Endothelial cell of umbilical vein (primary cell): ENCODE data around the gene HECTD3. TPM values are rescaled to one million over a fixed set of nuclear protein-coding genes. Genes with fewer than 3 reads are reported as not detected.

Experiments used
- BruUV-seq: library from RNA; stranded (reverse); fragments of 400-500 nt; replicated peaks from 2 replicates; lab custom pipeline; 2021; lab: Mats Ljungman, UMichigan
- CTCF ChIA-PET: fragments of 300-600, 350-600 bp; sonication (Branson Sonifier 250); formaldehyde crosslinking; loops from one replicate; lab custom pipeline; 2021; ENCODE audit warnings: antibody characterized with exemption, inconsistent platforms; lab: Charles Lee
- POLR2A ChIA-PET: fragments of 300-600, 350-600 bp; sonication (Branson Sonifier 250); formaldehyde crosslinking; loops from one replicate; lab custom pipeline; 2021; ENCODE audit warnings: antibody characterized with exemption, inconsistent platforms; lab: Charles Lee
- DNase-seq: peaks from one replicate; pipeline ENCODE4 v3.0.0-alpha.2; 2011; ENCODE audit warnings: low read depth, low spot score
- FAIRE-seq: peaks from 2 replicates; lab custom pipeline; 2011; peaks lifted over from hg19 to GRCh38; lab: Jason Lieb, UNC
- H2AFZ ChIP-seq: 2 replicates; pipeline ENCODE4 v1.6.0; 2012; ENCODE audit warnings: low read depth, low read length, control low read depth, inconsistent platforms
- H3K27ac ChIP-seq: 2 replicates; pipeline ENCODE4 v1.5.1; 2011; ENCODE audit warnings: low read depth, mild to moderate bottlenecking, control low read depth, low read length, moderate library complexity; ENCODE audit not compliant: insufficient read depth
- H3K27me3 ChIP-seq, 2 experiments: 2 replicates each; pipeline versions ENCODE4 v1.6.0 to v1.6.1; 2011; ENCODE audit warnings: low read length in 2 of 2, mixed read lengths in 1 of 2; ENCODE audit not compliant: control insufficient read depth in 2 of 2, insufficient read depth in 2 of 2
- H3K36me3 ChIP-seq, 2 experiments: 2 replicates in 1 of 2; 3 replicates in 1 of 2; pipeline ENCODE4 v1.5.1; 2011; ENCODE audit warnings: low read length in 2 of 2, mild to moderate bottlenecking in 1 of 2, moderate library complexity in 1 of 2; ENCODE audit not compliant: control insufficient read depth in 2 of 2, insufficient read depth in 2 of 2; ENCODE audit errors: extremely low read depth in 1 of 2
- H3K4me1 ChIP-seq: 3 replicates; pipeline ENCODE4 v1.5.1; 2011; ENCODE audit warnings: mild to moderate bottlenecking, low read length; ENCODE audit not compliant: control insufficient read depth, insufficient read depth; ENCODE audit errors: extremely low read depth
- H3K4me2 ChIP-seq: 2 replicates; pipeline ENCODE4 v1.6.1; 2011; ENCODE audit warnings: low read length, control low read depth, mixed read lengths; ENCODE audit not compliant: insufficient read depth
- H3K4me3 ChIP-seq, 3 experiments: fragments of 200-600 bp in 1 of 3; sonication (generic), shearing (Covaris generic) in 1 of 3; replicated peaks in 1 of 3; 2 replicates each; pipeline ENCODE4 v1.5.1; 2011 to 2016; ENCODE audit warnings: control low read depth in 3 of 3, low read length in 3 of 3, mild to moderate bottlenecking in 2 of 3, inconsistent platforms in 1 of 3, low read depth in 1 of 3, moderate library complexity in 1 of 3; ENCODE audit not compliant: insufficient read depth in 1 of 3
- H3K79me2 ChIP-seq: 2 replicates; pipeline ENCODE4 v1.6.0; 2012; ENCODE audit warnings: low read length, inconsistent platforms; ENCODE audit not compliant: control insufficient read depth, insufficient read depth
- H3K9ac ChIP-seq: replicated peaks from 2 replicates; pipeline ENCODE3; 2011; ENCODE audit warnings: low read length, control low read depth; ENCODE audit not compliant: insufficient read depth; ENCODE audit errors: extremely low read depth
- H3K9me1 ChIP-seq: replicated peaks from 3 replicates; pipeline ENCODE4 v1.6.0; 2011; ENCODE audit warnings: mild to moderate bottlenecking, low read length; ENCODE audit not compliant: control insufficient read depth, insufficient read depth; ENCODE audit errors: extremely low read depth
- H3K9me3 ChIP-seq: replicated peaks from 2 replicates; pipeline ENCODE4 v1.5.1; 2012; ENCODE audit warnings: low read length, inconsistent platforms; ENCODE audit not compliant: control insufficient read depth, insufficient read depth
- H4K20me1 ChIP-seq: replicated peaks from 2 replicates; pipeline ENCODE3; 2011; ENCODE audit warnings: mild to moderate bottlenecking, low read length; ENCODE audit not compliant: control insufficient read depth, insufficient read depth; ENCODE audit errors: extremely low read depth
- EZH2 ChIP-seq: IDR thresholded peaks from 2 replicates; pipeline ENCODE4 v1.6.1; 2012; ENCODE audit warnings: borderline replicate concordance, low read depth, mild to moderate bottlenecking, moderate library complexity, low read length, inconsistent platforms; ENCODE audit not compliant: severe bottlenecking
- FOS ChIP-seq: IDR thresholded peaks from 2 replicates; pipeline ENCODE4 v1.6.1; 2011; ENCODE audit warnings: mild to moderate bottlenecking, low read length, moderate library complexity, borderline replicate concordance; ENCODE audit not compliant: insufficient read depth
- GATA2 ChIP-seq: IDR thresholded peaks from 2 replicates; pipeline ENCODE4 v1.7.0; 2011; ENCODE audit warnings: low read depth, mild to moderate bottlenecking, moderate library complexity, mixed read lengths, low read length; ENCODE audit not compliant: insufficient read length, insufficient read depth
- JUN ChIP-seq: IDR thresholded peaks from 2 replicates; pipeline ENCODE4 v1.6.1; 2011; ENCODE audit warnings: borderline replicate concordance, low read depth; ENCODE audit not compliant: insufficient read length, insufficient read depth
- MYC ChIP-seq: IDR thresholded peaks from one replicate; pipeline ENCODE4 v1.6.1; 2011; ENCODE audit warnings: mild to moderate bottlenecking, low read depth, low read length
- POLR2A ChIP-seq: IDR thresholded peaks from 2 replicates; pipeline ENCODE4 v1.6.1; 2012; ENCODE audit warnings: low read depth, mild to moderate bottlenecking, control low read depth, low read length
- POLR2AphosphoS5 ChIP-seq: IDR thresholded peaks from 2 replicates; pipeline ENCODE4 v1.6.1; 2012; ENCODE audit warnings: low read depth, mild to moderate bottlenecking, control low read depth, low read length, moderate library complexity; ENCODE audit not compliant: insufficient read depth
- dilution Hi-C: fragments of 300-500 bp; cut with MboI; formaldehyde crosslinking; loops from one replicate; pipeline ENCODE4 v1.15.0; 2019; ENCODE audit warnings: low sequenced_read_pairs; ENCODE audit not compliant: extremely low pct_ligation_motif_present
- intact Hi-C: fragments of 100-400 bp; cut with micrococcal nuclease; formaldehyde crosslinking; loops from one replicate; pipeline ENCODE4 v1.10.0; 2022
- polyA plus RNA-seq, 4 experiments: library from polyadenylated mRNA; depleted of rRNA in 3 of 4; stranded (reverse) in 3 of 4; unstranded in 1 of 4; fragments of >200 nt; gene quantifications; 2 replicates each; pipeline versions ENCODE4 v1.2.1 to v1.2.3, GENCODE V29; 2011 to 2012; ENCODE audit warnings: missing spikeins in 1 of 4
- total RNA-seq: library from RNA; stranded (reverse); gene quantifications from 2 replicates; pipeline ENCODE4 v1.2.3, GENCODE V29; 2021
- TF ChIP-seq, protein P1 (sequence below): IDR thresholded peaks from 2 replicates; pipeline ENCODE4 v1.6.1; 2011; ENCODE audit not compliant: insufficient read depth, insufficient read length
- TF ChIP-seq, protein P2 (sequence below), 2 donors: IDR thresholded peaks; 1 replicate in 1 of 2; 2 replicates in 1 of 2; pipeline ENCODE4 v1.5.1; 2011; ENCODE audit warnings: low read length in 2 of 2, mild to moderate bottlenecking in 2 of 2, moderate library complexity in 2 of 2, control low read depth in 1 of 2, inconsistent platforms in 1 of 2, low read depth in 1 of 2; ENCODE audit not compliant: insufficient read depth in 1 of 2; ENCODE audit errors: extremely low read depth in 1 of 2

HECTD3 gene
- total and polyA plus RNA-seq, 2 donors (not counting 3 experiments of a cell fraction or from before 2014, with no cell fraction given) = 80.0 to 114 TPM

DNA sequence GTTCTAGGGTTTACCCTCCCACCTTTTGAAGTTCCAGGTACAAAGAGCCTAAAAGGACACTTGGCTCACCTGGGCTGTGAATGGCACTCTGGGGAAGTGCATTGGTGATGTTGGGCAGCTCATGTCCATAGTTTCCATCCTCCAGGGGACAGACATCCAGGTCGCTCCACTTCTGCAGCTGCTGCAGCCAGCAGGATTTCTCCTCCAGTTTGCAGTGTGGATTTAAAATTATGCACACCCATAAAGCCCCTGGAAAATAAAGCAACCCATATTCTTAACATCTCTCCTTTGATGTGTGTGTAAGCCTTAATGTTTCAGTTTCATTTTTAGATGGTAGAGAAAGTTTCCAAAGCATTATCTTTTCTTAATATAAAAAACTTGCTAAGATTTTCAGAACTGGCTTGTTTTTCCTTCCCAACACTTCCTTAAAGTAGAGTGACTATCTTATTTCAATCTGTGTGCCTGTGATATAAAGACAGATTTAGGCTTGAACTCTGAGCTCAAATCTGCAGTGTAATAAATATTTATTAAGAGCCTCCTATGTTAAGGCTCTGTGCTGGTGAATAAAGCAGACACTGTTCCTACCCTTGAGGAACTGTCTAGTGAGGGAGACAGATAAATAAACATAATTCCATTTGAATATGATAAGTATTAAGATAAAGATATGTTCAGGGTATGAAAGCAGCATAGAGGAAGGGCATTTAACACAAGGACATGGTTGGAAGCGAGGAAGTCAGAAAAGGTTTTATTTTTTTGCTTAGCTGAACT, 40.1 kb upstream of the HECTD3 start:
- no peak for DNase-seq
- Histone ChIP-seq H3K27ac (no peak overlapping the region), H3K79me2 (no peaks in the 10 kb centered on the region), H2AFZ (no peak overlapping the region), H3K4me1 (no peaks in the 10 kb centered on the region), H3K9ac (no peak overlapping the region), H3K9me3 (no peaks in the 10 kb centered on the region), H3K36me3 (no peaks in the 10 kb centered on the region), H4K20me1 (no peaks in the 10 kb centered on the region), H3K4me3 (no peak overlapping the region), H3K4me2 (no peak overlapping the region), H3K9me1 (no peaks in the 10 kb centered on the region), H3K27me3 (no peaks in the 10 kb centered on the region)
- POLR2A ChIA-PET = no interaction called here
- FAIRE-seq = no peak
- CTCF ChIA-PET = interaction anchor here (1.5 kb wide), 1 partner anchor 246 kb away, joined by 4 read pairs; no protein-coding TSS in a partner anchor
- no peak for TF ChIP-seq POLR2AphosphoS5
- TF ChIP-seq MYC = no peak
- no peak for TF ChIP-seq FOS
- no TSS peak for BruUV-seq
- dilution Hi-C loops = no loop called here
- intact Hi-C loops = no loop called here

DNA sequence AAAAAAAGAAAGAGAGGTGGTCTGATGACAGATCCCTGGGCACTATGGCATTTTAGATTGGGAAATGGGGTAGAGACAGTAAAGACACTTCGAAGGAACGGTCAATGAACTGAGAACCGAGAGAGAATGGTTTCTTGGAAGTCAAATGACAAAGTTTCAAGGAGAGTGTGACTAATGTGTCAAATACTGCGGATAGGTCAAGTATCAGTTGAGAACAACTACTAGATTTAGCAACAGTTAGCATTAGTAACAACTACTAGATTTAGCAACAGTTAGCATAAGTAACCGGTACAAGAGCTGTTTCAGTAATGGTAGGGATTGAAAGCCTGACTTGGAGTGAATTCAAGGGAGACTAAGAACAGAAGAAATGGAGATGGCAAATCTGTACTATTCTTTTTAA, 35.9 kb upstream of the HECTD3 start:
- H3K27ac ChIP-seq = no peak overlapping the region
- H3K9ac ChIP-seq = no peak overlapping the region
- TF ChIP-seq EZH2 (no peak), POLR2A (no peak), POLR2AphosphoS5 (no peak), GATA2 (no peak), MYC (no peak), JUN (no peak), FOS (no peak)
- TF ChIP-seq, protein P1, sequence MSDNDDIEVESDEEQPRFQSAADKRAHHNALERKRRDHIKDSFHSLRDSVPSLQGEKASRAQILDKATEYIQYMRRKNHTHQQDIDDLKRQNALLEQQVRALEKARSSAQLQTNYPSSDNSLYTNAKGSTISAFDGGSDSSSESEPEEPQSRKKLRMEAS = no peak
- TF ChIP-seq, protein P2, sequence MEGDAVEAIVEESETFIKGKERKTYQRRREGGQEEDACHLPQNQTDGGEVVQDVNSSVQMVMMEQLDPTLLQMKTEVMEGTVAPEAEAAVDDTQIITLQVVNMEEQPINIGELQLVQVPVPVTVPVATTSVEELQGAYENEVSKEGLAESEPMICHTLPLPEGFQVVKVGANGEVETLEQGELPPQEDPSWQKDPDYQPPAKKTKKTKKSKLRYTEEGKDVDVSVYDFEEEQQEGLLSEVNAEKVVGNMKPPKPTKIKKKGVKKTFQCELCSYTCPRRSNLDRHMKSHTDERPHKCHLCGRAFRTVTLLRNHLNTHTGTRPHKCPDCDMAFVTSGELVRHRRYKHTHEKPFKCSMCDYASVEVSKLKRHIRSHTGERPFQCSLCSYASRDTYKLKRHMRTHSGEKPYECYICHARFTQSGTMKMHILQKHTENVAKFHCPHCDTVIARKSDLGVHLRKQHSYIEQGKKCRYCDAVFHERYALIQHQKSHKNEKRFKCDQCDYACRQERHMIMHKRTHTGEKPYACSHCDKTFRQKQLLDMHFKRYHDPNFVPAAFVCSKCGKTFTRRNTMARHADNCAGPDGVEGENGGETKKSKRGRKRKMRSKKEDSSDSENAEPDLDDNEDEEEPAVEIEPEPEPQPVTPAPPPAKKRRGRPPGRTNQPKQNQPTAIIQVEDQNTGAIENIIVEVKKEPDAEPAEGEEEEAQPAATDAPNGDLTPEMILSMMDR (IDR thresholded peaks at IDR 0.05; ENCODE audit: extremely low read depth in 1 of 2, insufficient read depth in 1 of 2, low read depth in 1 of 2, low read length in 2 of 2) = no peak
- H3K4me3 ChIP-seq = no peak overlapping the region
- no peaks in the 10 kb centered on the region for H3K36me3 ChIP-seq
- H2AFZ ChIP-seq = no peak overlapping the region
- ChIA-PET POLR2A (no interaction called here), CTCF (no interaction called here)
- no peak for DNase-seq
- no TSS peak for BruUV-seq
- intact Hi-C loops = no loop called here
- H3K27me3 ChIP-seq = no peaks in the 10 kb centered on the region
- dilution Hi-C loops = no loop called here
- H3K4me1 ChIP-seq = no peaks in the 10 kb centered on the region
- H4K20me1 ChIP-seq = no peaks in the 10 kb centered on the region
- no peaks in the 10 kb centered on the region for H3K9me1 ChIP-seq
- no peaks in the 10 kb centered on the region for H3K9me3 ChIP-seq
- no peak for FAIRE-seq
- no peak overlapping the region for H3K4me2 ChIP-seq
- H3K79me2 ChIP-seq = no peaks in the 10 kb centered on the region
